HTR-8/SVneo (cell line): ENCODE data around the gene FCGR3A.

Experiments used
- DNase-seq: peaks from one replicate; pipeline ENCODE4 v3.0.0; 2011; ENCODE audit warnings: low spot score, mixed read lengths; ENCODE audit not compliant: insufficient read length
- FAIRE-seq: peaks from 2 replicates; lab custom pipeline; 2011; peaks lifted over from hg19 to GRCh38; lab: Jason Lieb, UNC

Gene FCGR3A

GRCh38 chr1:161510477-161510876 lies 39.1 kb downstream of the FCGR3A start:
- no peak for DNase-seq
- FAIRE-seq, result no peak

GRCh38 chr1:161506336-161507223 lies 43.0 kb downstream of the FCGR3A start:
- FAIRE-seq (no peak), DNase-seq (no peak)

- DNase-seq (no peak), FAIRE-seq (no peak)
These were observed 43.9 kb downstream of the FCGR3A start for GRCh38 chr1:161505686-161506085.

- no peak for FAIRE-seq
- DNase-seq, result no peak
These were observed 46.2 kb downstream of the FCGR3A start for GRCh38 chr1:161503394-161503748.

GRCh38 chr1:161502641-161503393 lies 46.8 kb downstream of the FCGR3A start:
- FAIRE-seq (no peak), DNase-seq (no peak)

- DNase-seq, result no peak
These were observed 47.4 kb downstream of the FCGR3A start for GRCh38 chr1:161502181-161502580.

GRCh38 chr1:161501234-161501633 lies 48.4 kb downstream of the FCGR3A start:
- no peak for FAIRE-seq
- DNase-seq, result no peak

More at GRCh38 chr1:161502181-161502580, 47.4 kb downstream of the FCGR3A start:
- no peak for FAIRE-seq

- DNase-seq (no peak), FAIRE-seq (no peak)
These were observed 50.2 kb downstream of the FCGR3A start for GRCh38 chr1:161499099-161500039.

GRCh38 chr1:161498646-161499045 lies 51.0 kb downstream of the FCGR3A start:
- FAIRE-seq (no peak), DNase-seq (no peak)

GRCh38 chr1:161497961-161498360 lies 51.7 kb downstream of the FCGR3A start:
- no peak for FAIRE-seq
- no peak for DNase-seq

DNA sequence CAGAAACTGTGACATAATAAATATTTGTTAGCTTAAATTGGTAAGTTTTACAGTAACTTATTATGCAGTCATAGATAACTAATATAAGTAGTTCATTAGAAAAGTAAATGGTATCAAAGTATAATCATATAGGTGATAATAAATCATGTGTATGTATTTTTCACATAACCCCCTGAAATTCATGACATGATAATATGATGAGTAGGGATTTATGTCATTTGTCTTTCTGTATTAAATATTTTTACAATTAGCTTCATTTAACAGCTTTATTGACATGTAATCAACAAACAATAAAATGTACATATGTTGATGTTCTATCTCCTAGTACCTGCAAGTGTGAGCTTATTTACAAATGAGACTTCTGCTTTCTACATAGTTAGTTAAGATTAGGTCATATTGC lies 54.1 kb downstream of the FCGR3A start:
- FAIRE-seq (no peak), DNase-seq (no peak)

- no peak for DNase-seq
- no peak for FAIRE-seq
These were observed 55.4 kb downstream of the FCGR3A start for GRCh38 chr1:161494091-161494735.

DNA sequence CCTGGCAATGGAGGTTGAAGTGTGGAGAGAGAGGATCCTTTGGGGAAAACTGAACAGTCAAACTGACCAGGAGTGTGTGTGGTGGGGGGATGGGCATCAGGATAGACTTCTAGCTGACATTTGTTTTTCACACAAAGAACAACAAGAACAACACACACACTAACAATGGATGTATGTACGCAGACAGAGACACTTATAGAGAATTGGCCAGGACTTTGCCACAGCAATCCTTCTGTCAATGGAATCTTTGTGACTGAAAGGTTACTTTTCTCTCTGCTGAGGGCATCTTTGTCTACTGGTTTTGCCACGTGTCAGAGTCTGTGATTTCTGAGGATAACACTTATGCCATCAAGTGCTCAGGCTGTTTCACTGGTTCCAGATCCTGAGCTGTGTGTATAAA lies 56.8 kb downstream of the FCGR3A start:
- FAIRE-seq (no peak), DNase-seq (no peak)
